Renal cortical epithelial cell (primary cell): Measurements from ENCODE around the gene PCDHGB2. TPM values are rescaled to one million over a fixed set of nuclear protein-coding genes. Genes with fewer than 3 reads are reported as not detected.
"Not testable (repeated sequence)": the region's sequence is repeated elsewhere in the genome, so short reads cannot be mapped to it uniquely, and the experiment has no call there.

ENCODE experiments used
- DNase-seq: peaks from one replicate; pipeline ENCODE4 v3.0.0-alpha.2; 2011; ENCODE audit warnings: low read depth
- total RNA-seq: library from RNA; depleted of rRNA; stranded (reverse); fragments of >200 nt; gene quantifications from 2 replicates; pipeline ENCODE4 v1.2.3, GENCODE V29; 2014

Gene PCDHGB2
- total RNA-seq, 1 donor from 2014 or later = 2.7 TPM

DNA sequence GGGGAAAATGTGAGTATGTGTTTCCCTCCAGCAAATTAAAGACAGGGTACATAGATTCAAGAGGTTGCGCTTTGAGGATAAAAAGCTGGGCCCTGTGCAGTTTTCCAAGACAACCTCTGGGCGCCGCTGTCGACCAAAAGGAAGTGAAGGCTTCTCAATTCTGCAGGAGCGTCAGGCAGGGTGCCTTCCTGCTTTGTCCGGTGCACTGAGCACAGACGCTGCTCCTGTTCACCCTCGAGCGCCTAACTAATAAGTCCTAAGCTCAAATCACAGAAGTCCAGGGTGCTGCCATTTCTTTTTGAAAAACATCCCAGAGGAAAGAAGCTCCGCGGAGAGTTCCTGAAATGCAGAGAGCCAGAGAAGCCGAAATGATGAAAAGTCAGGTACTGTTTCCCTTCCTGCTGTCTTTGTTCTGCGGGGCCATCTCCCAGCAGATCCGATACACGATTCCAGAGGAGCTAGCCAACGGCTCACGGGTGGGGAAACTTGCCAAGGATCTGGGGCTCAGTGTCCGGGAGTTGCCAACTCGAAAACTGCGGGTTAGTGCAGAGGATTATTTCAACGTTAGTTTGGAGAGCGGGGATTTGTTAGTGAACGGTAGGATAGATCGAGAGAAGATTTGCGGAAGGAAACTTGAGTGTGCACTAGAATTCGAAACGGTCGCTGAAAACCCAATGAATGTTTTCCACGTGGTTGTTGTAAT, 9.7 kb upstream of the PCDHGB2 start, which contains the start of gene PCDHGB1:
TSS of gene PCDHGB1 (plus strand) at position 183 of the 703 bp plus-strand sequence. CDS start at position 345, 162 bp downstream.
- DNase-seq = peak; percentile 23

DNA sequence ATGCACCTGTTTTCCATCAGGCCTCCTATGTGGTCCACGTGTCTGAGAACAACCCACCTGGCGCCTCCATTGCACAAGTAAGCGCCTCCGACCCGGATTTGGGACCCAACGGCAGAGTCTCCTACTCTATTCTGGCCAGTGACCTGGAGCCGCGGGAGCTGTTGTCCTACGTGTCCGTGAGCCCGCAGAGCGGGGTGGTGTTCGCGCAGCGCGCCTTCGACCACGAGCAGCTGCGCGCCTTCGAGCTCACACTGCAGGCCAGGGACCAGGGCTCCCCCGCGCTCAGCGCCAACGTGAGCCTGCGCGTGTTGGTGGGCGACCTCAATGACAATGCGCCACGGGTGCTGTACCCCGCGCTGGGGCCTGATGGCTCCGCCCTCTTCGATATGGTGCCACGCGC, 8.2 kb upstream of the PCDHGB2 start:
- DNase-seq = no peak

DNA sequence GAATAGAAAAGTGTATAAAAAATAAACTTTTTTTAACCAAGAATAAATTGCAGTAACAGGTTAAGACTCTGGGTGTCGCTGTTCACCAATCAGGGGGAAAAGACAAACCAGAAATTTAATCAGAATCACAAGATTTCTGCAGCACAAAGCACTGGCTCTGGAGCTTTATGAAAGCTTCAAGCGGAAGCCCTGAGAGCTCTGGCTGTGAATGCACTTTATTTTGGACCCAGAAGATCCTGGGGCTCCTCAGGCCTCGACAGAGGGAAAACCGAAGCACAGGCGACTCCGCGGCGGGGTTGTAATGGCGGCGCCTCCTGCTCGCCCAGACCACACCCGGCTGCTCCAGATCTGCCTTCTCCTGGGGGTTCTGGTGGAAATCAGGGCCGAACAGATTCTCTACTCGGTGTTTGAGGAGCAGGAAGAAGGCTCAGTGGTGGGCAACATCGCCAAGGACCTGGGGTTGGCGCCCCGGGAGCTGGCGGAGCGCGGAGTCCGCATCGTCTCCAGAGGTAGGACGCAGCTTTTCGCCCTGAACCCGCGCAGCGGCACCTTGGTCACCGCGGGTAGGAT, 4.8 kb upstream of the PCDHGB2 start, which contains the start of gene PCDHGA4:
TSS of gene PCDHGA4 (plus strand) at position 122 of the 570 bp plus-strand sequence. CDS start at position 209, 87 bp downstream.
- DNase-seq = no peak

DNA sequence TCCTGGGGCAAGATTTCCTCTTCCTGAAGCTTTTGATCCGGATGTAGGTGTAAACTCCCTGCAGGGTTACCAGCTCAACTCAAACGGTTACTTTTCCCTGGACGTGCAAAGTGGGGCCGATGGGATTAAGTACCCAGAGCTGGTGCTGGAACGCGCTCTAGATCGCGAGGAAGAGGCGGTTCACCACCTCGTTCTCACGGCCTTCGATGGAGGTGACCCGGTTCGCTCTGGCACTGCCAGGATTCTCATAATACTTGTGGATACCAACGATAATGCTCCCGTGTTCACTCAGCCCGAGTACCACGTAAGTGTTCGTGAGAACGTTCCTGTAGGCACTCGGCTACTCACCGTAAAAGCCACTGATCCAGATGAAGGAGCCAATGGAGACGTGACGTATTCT, 4.2 kb upstream of the PCDHGB2 start:
- no peak for DNase-seq

DNA sequence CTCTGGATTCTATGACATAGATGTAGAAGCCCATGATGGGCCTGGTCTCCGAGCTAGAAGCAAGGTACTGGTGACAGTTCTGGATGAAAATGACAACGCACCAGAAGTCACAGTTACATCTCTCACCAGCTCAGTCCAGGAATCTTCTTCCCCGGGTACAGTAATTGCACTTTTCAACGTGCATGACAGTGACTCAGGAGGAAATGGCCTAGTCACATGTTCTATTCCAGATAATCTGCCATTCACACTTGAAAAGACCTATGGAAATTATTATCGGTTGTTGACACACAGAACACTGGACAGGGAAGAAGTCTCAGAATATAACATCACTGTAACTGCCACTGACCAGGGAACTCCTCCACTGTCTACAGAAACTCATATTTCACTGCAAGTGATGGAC, 3.7 kb upstream of the PCDHGB2 start:
- DNase-seq = no peak

DNA sequence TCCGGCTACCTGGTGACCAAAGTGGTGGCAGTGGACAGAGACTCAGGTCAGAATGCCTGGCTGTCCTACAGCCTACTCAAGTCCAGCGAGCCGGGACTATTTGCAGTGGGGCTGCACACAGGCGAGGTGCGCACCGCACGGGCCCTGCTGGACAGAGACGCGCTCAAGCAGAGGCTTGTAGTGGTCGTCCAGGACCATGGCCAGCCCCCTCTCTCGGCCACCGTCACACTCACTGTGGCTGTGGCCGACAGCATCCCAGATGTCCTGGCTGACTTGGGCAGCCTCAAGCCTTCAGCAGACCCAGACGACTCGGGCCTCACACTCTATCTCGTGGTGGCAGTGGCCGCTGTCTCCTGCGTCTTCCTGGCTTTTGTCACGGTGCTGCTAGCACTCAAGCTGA, 2.8 kb upstream of the PCDHGB2 start:
- DNase-seq = no peak

DNA sequence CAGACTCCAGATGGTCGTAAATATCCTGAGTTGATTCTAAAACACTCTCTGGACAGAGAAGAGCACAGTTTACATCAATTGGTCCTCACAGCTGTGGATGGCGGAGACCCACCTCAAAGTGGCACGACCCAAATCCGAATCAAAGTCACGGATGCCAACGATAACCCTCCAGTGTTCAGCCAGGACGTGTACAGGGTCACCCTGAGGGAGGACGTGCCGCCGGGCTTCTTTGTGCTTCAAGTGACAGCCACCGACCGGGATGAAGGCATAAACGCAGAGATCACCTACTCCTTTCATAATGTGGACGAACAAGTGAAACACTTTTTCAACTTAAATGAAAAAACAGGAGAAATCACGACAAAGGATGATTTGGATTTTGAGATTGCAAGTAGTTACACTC, 891 bp downstream of the PCDHGB2 start:
- no peak for DNase-seq

DNA sequence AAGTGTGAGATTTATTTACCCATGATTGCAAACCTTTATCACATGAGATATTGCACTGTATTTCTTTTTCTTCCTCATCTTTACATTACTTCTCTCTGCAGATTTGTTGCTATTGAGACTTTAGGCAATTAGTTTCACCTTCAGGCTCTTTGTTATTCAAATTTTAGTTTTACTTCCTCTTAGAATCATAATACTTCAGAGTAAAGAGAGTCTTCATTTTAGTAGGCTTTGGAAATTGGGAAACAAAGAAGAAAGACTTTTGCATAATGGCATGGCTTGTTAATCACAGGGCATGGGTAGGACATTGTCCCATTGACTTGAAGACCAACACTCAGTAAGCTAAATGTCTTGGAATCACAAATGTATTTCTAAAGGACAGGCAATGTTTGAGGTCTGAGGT, 2.9 kb downstream of the PCDHGB2 start:
- DNase-seq = no peak

DNA sequence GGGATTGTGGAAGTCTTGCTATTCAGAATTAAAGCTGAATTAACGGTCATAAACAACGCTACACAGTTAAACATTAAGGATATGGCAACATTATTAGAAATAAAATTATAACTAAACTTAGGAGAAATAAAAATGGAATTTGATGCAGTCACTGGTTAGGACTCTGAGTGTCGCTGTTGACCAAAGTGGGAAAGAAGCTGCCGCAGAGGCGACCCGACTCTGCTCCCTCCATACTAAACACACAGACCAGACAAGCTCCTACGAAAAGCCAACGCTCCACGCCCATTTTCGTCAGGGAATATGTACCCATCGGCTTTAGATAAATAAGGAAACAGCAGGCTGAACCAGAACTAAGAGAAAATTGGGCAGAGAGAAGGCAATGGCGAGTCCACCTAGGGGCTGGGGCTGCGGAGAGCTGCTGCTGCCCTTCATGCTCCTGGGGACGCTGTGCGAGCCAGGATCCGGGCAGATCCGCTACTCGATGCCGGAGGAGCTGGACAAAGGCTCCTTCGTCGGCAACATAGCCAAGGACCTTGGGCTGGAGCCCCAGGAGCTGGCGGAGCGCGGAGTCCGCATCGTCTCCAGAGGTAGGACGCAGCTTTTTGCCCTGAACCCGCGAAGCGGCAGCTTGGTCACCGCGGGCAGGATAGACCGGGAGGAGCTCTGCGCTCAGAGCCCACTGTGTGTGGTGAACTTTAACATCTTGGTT, 4.3 kb downstream of the PCDHGB2 start, which contains the start of gene PCDHGA5:
TSS of gene PCDHGA5 (plus strand) at position 211 of the 709 bp plus-strand sequence. CDS start at position 380, 169 bp downstream.
- no peak for DNase-seq

DNA sequence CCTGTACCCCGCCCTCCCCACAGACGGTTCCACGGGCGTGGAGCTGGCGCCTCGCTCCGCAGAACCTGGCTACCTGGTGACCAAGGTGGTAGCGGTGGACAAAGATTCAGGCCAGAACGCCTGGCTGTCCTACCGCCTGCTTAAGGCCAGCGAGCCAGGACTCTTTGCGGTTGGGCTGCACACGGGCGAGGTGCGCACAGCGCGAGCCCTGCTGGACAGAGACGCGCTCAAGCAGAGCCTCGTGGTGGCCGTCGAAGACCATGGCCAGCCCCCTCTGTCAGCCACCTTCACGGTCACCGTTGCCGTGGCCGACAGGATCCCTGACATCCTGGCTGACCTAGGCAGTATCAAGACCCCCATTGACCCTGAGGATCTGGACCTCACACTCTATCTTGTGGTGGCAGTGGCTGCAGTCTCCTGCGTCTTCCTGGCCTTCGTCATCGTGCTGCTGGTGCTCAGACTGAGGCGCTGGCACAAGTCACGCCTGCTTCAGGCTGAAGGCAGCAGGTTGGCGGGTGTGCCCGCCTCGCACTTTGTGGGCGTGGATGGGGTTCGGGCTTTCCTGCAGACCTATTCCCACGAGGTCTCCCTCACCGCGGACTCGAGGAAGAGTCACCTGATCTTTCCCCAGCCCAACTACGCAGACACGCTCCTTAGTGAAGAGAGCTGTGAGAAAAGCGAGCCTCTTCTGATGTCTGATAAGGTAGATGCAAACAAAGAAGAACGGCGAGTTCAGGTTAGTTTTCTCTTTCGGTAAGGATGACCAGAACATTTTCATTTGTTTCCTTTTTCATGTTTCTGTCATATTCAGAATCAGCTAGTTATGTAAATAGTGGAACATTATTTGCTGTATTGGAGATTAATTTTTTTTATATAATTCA, 6.5 kb downstream of the PCDHGB2 start:
- no peak for DNase-seq

DNA sequence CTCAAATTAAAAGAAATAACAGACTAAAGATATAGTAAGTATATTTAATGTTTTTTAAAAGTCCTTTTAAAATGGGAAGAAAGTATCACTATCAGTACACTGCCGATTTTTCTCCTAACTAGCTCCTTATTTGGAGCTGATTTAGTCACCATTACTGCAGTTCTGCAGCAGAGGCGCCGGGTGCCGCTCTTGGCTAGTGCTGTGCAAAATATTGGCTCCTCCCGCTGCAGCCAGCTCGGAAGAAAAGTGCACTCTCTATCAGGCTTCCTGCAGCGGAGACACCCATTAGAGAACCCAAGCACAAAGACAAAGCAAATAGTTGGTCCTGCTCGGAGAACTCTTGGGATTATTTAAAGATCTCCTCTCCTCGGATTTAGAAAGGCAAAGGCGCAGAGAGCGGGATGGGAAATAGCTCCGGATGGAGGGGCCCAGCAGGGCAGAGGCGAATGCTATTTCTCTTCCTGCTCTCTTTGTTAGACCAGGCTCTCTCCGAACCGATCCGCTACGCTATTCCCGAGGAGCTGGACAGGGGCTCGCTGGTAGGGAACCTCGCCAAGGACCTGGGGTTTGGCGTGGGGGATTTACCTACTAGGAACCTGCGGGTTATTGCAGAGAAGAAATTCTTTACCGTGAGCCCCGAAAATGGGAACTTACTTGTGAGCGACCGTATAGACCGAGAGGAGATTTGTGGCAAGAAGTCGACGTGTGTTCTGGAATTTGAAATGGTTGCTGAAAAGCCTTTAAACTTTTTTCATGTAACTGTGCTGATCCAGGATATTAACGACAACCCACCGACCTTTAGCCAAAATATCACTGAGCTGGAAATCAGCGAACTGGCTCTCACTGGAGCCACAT, 10.4 kb downstream of the PCDHGB2 start, which contains the start of gene PCDHGB3:
TSS of gene PCDHGB3 (plus strand) at position 249 of the 855 bp plus-strand sequence. CDS start at position 402, 153 bp downstream.
- DNase-seq = peak; percentile 7

DNA sequence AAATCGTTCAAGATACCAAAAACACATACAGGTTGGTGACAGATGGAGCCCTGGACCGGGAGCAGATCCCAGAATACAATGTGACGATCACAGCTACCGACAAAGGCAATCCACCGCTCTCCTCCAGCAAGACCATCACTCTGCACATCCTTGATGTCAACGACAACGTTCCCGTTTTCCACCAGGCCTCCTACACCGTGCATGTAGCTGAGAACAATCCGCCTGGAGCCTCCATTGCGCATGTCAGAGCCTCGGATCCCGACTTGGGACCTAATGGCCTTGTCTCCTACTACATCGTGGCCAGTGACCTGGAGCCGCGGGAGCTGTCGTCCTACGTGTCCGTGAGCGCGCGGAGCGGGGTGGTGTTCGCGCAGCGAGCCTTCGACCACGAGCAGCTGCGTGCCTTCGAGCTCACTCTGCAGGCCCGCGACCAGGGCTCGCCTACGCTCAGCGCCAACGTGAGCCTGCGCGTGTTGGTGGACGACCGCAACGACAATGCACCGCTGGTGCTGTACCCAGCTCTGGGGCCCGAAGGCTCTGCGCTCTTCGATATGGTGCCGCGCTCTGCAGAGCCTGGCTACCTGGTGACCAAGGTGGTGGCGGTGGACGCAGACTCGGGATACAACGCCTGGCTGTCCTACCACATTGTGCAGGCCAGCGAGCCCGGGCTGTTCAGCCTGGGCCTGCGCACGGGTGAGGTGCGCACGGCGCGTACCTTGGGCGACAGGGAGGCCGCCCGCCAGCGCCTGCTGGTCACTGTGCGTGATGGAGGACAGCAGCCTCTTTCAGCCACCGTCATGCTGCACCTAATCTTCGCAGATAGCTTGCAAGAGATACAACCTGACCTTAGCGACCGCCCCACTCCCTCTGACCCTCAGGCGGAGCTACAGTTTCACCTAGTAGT, 12.0 kb downstream of the PCDHGB2 start:
- no peak for DNase-seq

DNA sequence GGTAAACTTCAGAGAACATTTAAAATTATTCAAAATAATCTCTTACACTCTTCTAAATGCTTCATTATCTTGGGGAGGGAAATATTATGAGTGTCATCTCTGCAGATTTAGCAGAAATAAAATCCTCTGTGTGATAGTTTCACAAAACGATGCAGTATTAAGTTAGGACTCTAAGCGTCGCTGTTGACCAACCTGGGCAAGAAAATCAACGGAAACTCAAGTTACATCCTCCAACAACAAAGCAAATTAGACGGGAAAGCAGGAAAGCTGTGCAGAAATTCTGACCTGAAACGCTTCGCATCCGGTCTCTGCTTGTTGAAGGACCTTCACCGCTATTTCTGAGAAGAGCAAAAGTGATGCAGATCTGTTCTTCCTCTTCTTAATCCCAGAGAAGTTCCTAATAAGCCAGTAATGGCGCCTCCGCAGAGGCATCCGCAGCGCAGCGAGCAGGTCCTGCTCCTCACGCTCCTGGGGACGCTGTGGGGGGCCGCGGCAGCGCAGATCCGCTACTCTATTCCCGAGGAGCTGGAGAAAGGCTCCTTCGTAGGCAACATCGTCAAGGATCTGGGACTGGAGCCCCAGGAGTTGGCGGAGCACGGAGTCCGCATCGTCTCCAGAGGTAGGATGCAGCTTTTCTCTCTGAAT, 14.0 kb downstream of the PCDHGB2 start, which contains the start of gene PCDHGA6:
TSS of gene PCDHGA6 (plus strand) at position 219 of the 645 bp plus-strand sequence. CDS start at position 412, 193 bp downstream.
- peak; percentile 15 for DNase-seq

DNA sequence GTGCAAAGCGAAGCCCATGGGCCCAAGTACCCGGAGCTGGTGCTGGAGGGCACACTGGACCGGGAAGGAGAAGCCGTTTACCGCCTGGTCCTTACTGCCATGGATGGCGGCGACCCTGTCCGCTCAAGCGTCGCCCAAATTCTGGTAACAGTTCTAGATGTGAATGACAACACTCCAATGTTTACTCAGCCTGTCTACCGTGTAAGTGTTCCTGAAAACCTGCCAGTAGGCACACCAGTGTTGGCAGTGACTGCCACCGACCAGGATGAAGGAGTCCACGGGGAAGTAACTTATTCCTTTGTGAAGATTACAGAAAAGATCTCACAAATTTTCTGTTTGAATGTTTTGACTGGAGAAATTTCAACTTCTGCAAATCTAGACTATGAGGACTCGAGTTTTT, 14.8 kb downstream of the PCDHGB2 start:
- DNase-seq = no peak

DNA sequence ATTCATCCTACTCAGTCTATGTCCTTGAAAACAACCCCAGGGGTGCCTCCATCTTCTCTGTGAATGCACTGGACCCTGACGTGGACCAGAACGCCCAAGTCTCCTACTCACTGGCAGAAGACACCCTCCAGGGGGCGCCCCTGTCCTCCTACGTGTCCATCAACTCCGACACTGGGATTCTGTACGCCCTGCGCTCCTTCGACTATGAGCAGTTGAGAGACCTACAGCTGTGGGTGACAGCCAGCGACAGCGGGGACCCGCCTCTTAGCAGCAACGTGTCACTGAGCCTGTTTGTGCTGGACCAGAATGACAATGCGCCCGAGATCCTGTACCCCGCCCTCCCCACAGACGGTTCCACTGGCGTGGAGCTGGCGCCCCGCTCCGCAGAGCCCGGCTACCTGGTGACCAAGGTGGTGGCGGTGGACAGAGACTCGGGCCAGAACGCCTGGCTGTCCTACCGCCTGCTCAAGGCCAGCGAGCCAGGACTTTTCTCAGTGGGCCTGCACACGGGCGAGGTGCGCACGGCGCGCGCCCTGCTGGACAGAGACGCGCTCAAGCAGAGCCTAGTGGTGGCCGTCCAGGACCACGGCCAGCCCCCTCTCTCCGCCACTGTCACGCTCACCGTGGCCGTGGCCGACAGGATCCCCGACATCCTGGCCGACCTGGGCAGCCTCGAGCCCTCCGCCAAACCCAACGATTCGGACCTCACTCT, 15.8 kb downstream of the PCDHGB2 start:
- not testable (repeated sequence) for DNase-seq

DNA sequence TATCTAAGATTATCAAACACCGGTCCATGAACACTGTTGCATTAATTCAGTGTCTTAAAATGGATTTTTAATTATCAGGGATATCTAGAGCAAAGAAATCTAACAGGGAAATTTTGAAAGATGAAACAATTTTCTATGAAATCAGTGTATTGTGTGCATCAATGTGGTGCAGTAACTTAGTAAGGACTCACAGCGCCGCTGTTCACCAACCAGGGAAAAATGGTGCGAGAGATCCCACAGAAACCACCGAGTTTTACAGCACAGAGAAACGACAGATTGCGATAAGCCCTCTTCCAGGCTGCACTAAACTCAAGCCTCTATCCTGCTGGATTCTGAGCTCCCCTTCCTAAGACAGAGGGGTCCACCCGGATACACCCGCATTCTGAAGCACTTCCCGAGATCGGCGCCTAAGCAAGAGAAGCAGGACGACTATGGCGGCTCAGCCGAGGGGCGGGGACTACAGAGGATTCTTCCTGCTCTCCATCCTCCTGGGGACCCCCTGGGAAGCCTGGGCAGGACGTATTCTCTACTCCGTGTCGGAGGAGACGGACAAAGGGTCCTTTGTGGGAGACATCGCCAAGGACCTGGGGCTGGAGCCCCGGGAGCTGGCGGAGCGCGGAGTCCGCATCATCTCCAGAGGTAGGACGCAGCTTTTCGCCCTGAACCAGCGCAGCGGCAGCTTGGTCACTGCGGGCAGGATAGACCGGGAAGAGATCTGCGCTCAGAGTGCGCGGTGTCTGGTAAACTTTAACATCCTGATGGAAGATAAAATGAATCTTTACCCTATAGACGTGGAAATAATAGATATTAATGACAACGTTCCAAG, 22.9 kb downstream of the PCDHGB2 start, which contains the start of gene PCDHGA7:
TSS of gene PCDHGA7 (plus strand) at position 274 of the 826 bp plus-strand sequence. CDS start at position 432, 158 bp downstream.
- DNase-seq = peak; percentile 2

DNA sequence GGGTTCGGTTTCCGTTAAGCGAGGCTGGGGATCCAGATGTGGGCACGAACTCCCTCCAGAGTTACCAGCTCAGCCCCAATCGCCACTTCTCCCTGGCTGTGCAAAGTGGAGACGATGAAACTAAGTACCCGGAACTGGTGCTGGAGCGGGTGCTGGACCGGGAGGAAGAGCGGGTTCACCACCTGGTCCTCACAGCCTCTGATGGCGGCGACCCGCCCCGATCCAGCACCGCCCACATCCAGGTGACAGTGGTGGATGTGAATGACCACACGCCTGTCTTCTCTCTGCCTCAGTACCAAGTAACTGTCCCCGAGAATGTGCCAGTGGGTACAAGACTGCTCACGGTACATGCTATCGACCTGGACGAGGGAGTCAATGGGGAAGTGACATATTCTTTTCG, 23.6 kb downstream of the PCDHGB2 start:
- no peak for DNase-seq
